GM20431 (cell line): ENCODE measurements around the gene HECW1.

Source experiments
- in situ Hi-C: fragments of 300-500 bp; cut with MseI, MboI; formaldehyde crosslinking; loops from one replicate; pipeline ENCODE4 v1.15.0; 2020; ENCODE audit warnings: low sequenced_read_pairs; ENCODE audit not compliant: unreplicated experiment

The HECW1 gene

GRCh38 chr7:43141091-43141490 is 28.6 kb downstream of the HECW1 start:
- in situ Hi-C loops = no loop called here

- in situ Hi-C loops = no loop called here
Measured at GRCh38 chr7:43142703-43143102, 30.3 kb downstream of the HECW1 start.

GRCh38 chr7:43143918-43144589 is 31.6 kb downstream of the HECW1 start:
- in situ Hi-C loops = no loop called here

- in situ Hi-C loops = no loop called here
Measured at GRCh38 chr7:43148161-43148731, 35.8 kb downstream of the HECW1 start.

- in situ Hi-C loops = no loop called here
Measured at GRCh38 chr7:43151076-43151475, 38.6 kb downstream of the HECW1 start.

GRCh38 chr7:43152696-43153095 is 40.2 kb downstream of the HECW1 start:
- in situ Hi-C loops = no loop called here

GRCh38 chr7:43155636-43156035 is 43.2 kb downstream of the HECW1 start:
- in situ Hi-C loops = no loop called here

GRCh38 chr7:43163885-43164284 is 51.4 kb downstream of the HECW1 start:
- in situ Hi-C loops = no loop called here

- in situ Hi-C loops = no loop called here
Measured at GRCh38 chr7:43164757-43165156, 52.3 kb downstream of the HECW1 start.

- in situ Hi-C loops = no loop called here
Measured at GRCh38 chr7:43166686-43167085, 54.2 kb downstream of the HECW1 start.

GRCh38 chr7:43169076-43169475 is 56.6 kb downstream of the HECW1 start:
- in situ Hi-C loops = no loop called here

GRCh38 chr7:43170571-43170970 is 58.1 kb downstream of the HECW1 start:
- in situ Hi-C loops = no loop called here

- in situ Hi-C loops = no loop called here
Measured at GRCh38 chr7:43175570-43176200, 63.2 kb downstream of the HECW1 start.

GRCh38 chr7:43179393-43179792 is 66.9 kb downstream of the HECW1 start:
- in situ Hi-C loops = no loop called here

GRCh38 chr7:43192806-43193460 is 80.5 kb downstream of the HECW1 start:
- in situ Hi-C loops = no loop called here

GRCh38 chr7:43193893-43194292 is 81.4 kb downstream of the HECW1 start:
- in situ Hi-C loops = no loop called here

GRCh38 chr7:43195256-43195655 is 82.8 kb downstream of the HECW1 start:
- in situ Hi-C loops = no loop called here

- in situ Hi-C loops = no loop called here
Measured at GRCh38 chr7:43195768-43196167, 83.3 kb downstream of the HECW1 start.

GRCh38 chr7:43196379-43196778 is 83.9 kb downstream of the HECW1 start:
- in situ Hi-C loops = no loop called here

- in situ Hi-C loops = no loop called here
Measured at GRCh38 chr7:43198016-43198415, 85.6 kb downstream of the HECW1 start.

GRCh38 chr7:43198599-43199090 is 86.2 kb downstream of the HECW1 start:
- in situ Hi-C loops = no loop called here
